SW 1271 (cell line): ENCODE data around the gene BOD1.

Experiments
- DNase-seq, 2 experiments: peaks; one replicate each; lab custom pipeline; 2025; lab: John Stamatoyannopoulos, UW

The BOD1 gene

GRCh38 chr5:173640156-173640804, 23.8 kb upstream of the BOD1 start:
- DNase-seq, result no peak

GRCh38 chr5:173638126-173639040, 21.9 kb upstream of the BOD1 start:
- no peak for DNase-seq

- DNase-seq, result no peak
Observed at GRCh38 chr5:173637340-173637739, 20.9 kb upstream of the BOD1 start.

GRCh38 chr5:173634465-173634983, 18.1 kb upstream of the BOD1 start:
- no peak for DNase-seq

GRCh38 chr5:173633304-173633703, 16.9 kb upstream of the BOD1 start:
- no peak for DNase-seq

- no peak for DNase-seq
Observed at GRCh38 chr5:173631478-173631877, 15.0 kb upstream of the BOD1 start.

- no peak for DNase-seq
Observed at GRCh38 chr5:173630724-173631365, 14.4 kb upstream of the BOD1 start.

GRCh38 chr5:173629628-173630027, 13.2 kb upstream of the BOD1 start:
- no peak for DNase-seq

- DNase-seq, result no peak
Observed at GRCh38 chr5:173628501-173628900, 12.1 kb upstream of the BOD1 start.

- no peak for DNase-seq
Observed at GRCh38 chr5:173627860-173628392, 11.5 kb upstream of the BOD1 start.

- no peak for DNase-seq
Observed at GRCh38 chr5:173627271-173627670, 10.8 kb upstream of the BOD1 start.

- DNase-seq, result no peak
Observed at GRCh38 chr5:173626505-173626820, 10.0 kb upstream of the BOD1 start.

- DNase-seq, result no peak
Observed at GRCh38 chr5:173625673-173626504, 9.4 kb upstream of the BOD1 start.

- DNase-seq, result no peak
Observed at GRCh38 chr5:173625261-173625660, 8.8 kb upstream of the BOD1 start.

GRCh38 chr5:173624282-173624681, 7.8 kb upstream of the BOD1 start:
- DNase-seq, result no peak

- DNase-seq, result no peak
Observed at GRCh38 chr5:173623789-173624188, 7.3 kb upstream of the BOD1 start.

- no peak for DNase-seq
Observed at GRCh38 chr5:173623296-173623771, 6.9 kb upstream of the BOD1 start.

GRCh38 chr5:173622183-173623047, 6.0 kb upstream of the BOD1 start:
- DNase-seq, result no peak

GRCh38 chr5:173620784-173621183, 4.3 kb upstream of the BOD1 start:
- DNase-seq, result no peak

- DNase-seq, result peak in 1 of 2 experiments; percentile 59
Observed at GRCh38 chr5:173618927-173619519, 2.6 kb upstream of the BOD1 start.
